ENCODE data around the gene ADSS1.

Gene ADSS1

GRCh38 chr14:104684449-104684821 is 39.6 kb upstream of the ADSS1 start:
- no peak overlapping the region for H3K4me3 ChIP-seq (ENCODE audit: low read depth, low read length)
- TF ChIP-seq CTCF (conservative IDR thresholded peaks at IDR 0.05; ENCODE audit: low read depth, low read length), result no peak
- no peak for DNase-seq (ENCODE audit: low read depth)

GRCh38 chr14:104685216-104685997 is 38.6 kb upstream of the ADSS1 start:
- peak; percentile 39 for DNase-seq (ENCODE audit: low read depth)
- TF ChIP-seq CTCF (conservative IDR thresholded peaks at IDR 0.05; ENCODE audit: low read depth, low read length), result peak; percentile 35

GRCh38 chr14:104685998-104686610 is 37.9 kb upstream of the ADSS1 start:
- DNase-seq (ENCODE audit: low read depth), result no peak
- no peak overlapping the region for H3K4me3 ChIP-seq (ENCODE audit: low read depth, low read length)
- TF ChIP-seq CTCF (conservative IDR thresholded peaks at IDR 0.05; ENCODE audit: low read depth, low read length), result no peak

More at GRCh38 chr14:104685216-104685997, 38.6 kb upstream of the ADSS1 start:
- no peak overlapping the region for H3K4me3 ChIP-seq (ENCODE audit: low read depth, low read length)

- no peak overlapping the region for H3K4me3 ChIP-seq (ENCODE audit: low read depth, low read length)
- no peak for TF ChIP-seq CTCF (conservative IDR thresholded peaks at IDR 0.05; ENCODE audit: low read depth, low read length)
- no peak for DNase-seq (ENCODE audit: low read depth)
Measured at GRCh38 chr14:104686624-104687517, 37.2 kb upstream of the ADSS1 start.

- peak; percentile 54 for DNase-seq (ENCODE audit: low read depth)
- no peak for TF ChIP-seq CTCF (conservative IDR thresholded peaks at IDR 0.05; ENCODE audit: low read depth, low read length)
- no peak overlapping the region for H3K4me3 ChIP-seq (ENCODE audit: low read depth, low read length)
Measured at GRCh38 chr14:104687601-104688504, 36.2 kb upstream of the ADSS1 start.

GRCh38 chr14:104688505-104689108 is 35.4 kb upstream of the ADSS1 start:
- DNase-seq (ENCODE audit: low read depth), result peak; percentile 51
- TF ChIP-seq CTCF (conservative IDR thresholded peaks at IDR 0.05; ENCODE audit: low read depth, low read length), result no peak
- peak overlapping the region; percentile 87 for H3K4me3 ChIP-seq (ENCODE audit: low read depth, low read length)
